ENCODE results near the gene RASGRP3.

RASGRP3 gene

GRCh38 chr2:33586766-33587165, 110.3 kb downstream of the RASGRP3 start:
- DNase-seq, result no peak

GRCh38 chr2:33588232-33588631, 111.8 kb downstream of the RASGRP3 start:
- no peak for DNase-seq

GRCh38 chr2:33589444-33589843, 113.0 kb downstream of the RASGRP3 start:
- no peak for DNase-seq

- no peak for DNase-seq
Measured at GRCh38 chr2:33595385-33595784, 118.9 kb downstream of the RASGRP3 start.

- no peak for DNase-seq
Measured at GRCh38 chr2:33597026-33597425, 120.6 kb downstream of the RASGRP3 start.

GRCh38 chr2:33598561-33599174, 122.2 kb downstream of the RASGRP3 start:
- peak; percentile 26 for DNase-seq

- DNase-seq, result peak; percentile 99
Measured at GRCh38 chr2:33599175-33599942, 122.9 kb downstream of the RASGRP3 start, which contains the start of gene FAM98A. TSS of gene FAM98A (minus strand) at chr2:33599299. CDS start at chr2:33599221, 78 bp downstream.

GRCh38 chr2:33599943-33600192, 123.4 kb downstream of the RASGRP3 start:
- no peak for DNase-seq

- no peak for DNase-seq
Measured at GRCh38 chr2:33602201-33602830, 125.9 kb downstream of the RASGRP3 start.

- DNase-seq, result no peak
Measured at GRCh38 chr2:33603416-33603815, 127.0 kb downstream of the RASGRP3 start.

GRCh38 chr2:33605056-33605455, 128.6 kb downstream of the RASGRP3 start:
- no peak for DNase-seq

- DNase-seq, result no peak
Measured at GRCh38 chr2:33606100-33606499, 129.7 kb downstream of the RASGRP3 start.

- DNase-seq, result no peak
Measured at GRCh38 chr2:33606622-33607021, 130.2 kb downstream of the RASGRP3 start.

- DNase-seq, result no peak
Measured at GRCh38 chr2:33607251-33607721, 130.8 kb downstream of the RASGRP3 start.

GRCh38 chr2:33607905-33608304, 131.5 kb downstream of the RASGRP3 start:
- no peak for DNase-seq

GRCh38 chr2:33614190-33614589, 137.7 kb downstream of the RASGRP3 start:
- no peak for DNase-seq

Measured in CD4-positive, alpha-beta T cell treated with Interferon gamma for 1 hour (primary cell).